GM18498 (cell line): ENCODE results near the gene CLOCK.

ENCODE experiments used
- ATAC-seq: cut with Tn5 transposase; IDR thresholded peaks from one replicate; pipeline ENCODE4 v1.9.1; 2021; ENCODE audit warnings: mild to moderate bottlenecking, moderate library complexity; ENCODE audit not compliant: unreplicated experiment

Gene CLOCK

DNA sequence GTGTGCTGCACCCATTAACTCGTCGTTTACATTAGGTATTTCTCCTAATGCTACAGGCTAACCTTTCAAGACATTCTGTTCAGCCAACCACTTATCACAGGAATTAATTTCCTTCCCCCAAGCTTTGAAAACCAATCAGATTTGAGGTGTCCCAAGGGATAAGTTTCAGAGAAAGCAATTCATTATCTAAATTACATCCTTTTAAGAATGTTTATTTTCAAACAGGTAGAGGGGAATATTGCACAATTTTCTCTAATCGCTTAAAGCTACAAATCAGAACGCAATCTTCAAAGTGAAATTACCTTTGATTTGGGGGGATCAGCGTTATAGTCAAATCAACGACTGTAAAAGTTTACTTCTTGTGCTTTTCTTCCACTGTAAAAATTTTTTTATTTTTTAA lies 1.6 kb downstream of the CLOCK start:
- ATAC-seq, result no peak

DNA sequence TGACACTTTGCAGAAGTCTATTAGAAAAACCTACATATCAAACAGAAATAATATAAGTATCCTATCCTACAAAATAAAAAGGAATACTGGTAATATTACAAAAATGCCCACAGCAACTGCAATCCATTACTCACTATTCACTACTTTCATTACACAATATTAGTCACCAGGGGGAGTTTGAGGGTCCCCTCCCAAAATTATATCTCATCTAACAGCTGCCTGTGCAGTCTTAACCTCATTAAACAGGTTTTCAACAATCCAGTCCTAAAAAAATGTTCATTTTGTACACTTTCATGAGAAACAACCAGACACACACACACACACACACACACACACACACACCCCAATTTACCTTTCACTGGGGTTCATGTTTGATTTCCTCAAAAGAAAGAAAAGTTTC lies 2.9 kb downstream of the CLOCK start:
- no peak for ATAC-seq

DNA sequence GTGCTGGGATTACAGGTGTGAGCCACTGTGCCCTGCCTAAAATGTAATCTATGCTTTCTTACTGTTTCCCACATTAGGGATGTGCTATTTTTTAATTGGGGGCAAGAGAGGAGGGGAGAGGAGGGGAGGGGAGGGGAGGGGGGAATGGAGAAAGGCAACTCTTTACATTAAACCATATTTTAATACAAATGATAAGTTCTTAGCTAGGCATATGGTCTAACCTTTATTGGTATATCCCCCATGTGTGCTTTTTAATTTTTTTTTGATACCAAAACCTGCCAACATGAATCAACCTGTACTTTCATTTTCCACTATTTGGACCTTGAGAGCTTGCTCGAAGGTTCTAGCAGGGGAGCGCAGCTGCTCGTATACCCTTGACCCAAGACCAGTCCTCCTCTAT lies 6.4 kb downstream of the CLOCK start:
- ATAC-seq, result no peak

DNA sequence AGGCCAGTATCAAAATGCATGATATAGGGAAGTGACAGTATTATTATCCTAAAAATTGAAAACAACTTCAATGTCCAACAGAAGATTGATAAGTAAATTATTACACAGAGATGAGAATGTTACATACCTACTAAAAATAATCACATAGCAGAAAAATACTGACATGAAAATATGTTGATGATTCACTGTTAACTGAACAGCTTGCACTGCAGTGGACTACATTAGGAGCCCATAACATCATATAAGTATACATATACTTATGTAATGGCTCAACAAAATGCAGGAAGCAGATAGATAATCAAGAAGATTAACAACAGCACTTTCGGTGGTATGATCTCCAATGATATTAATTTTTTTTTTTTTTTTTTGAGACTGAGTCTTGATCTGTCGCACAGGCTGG lies 7.1 kb downstream of the CLOCK start:
- no peak for ATAC-seq

DNA sequence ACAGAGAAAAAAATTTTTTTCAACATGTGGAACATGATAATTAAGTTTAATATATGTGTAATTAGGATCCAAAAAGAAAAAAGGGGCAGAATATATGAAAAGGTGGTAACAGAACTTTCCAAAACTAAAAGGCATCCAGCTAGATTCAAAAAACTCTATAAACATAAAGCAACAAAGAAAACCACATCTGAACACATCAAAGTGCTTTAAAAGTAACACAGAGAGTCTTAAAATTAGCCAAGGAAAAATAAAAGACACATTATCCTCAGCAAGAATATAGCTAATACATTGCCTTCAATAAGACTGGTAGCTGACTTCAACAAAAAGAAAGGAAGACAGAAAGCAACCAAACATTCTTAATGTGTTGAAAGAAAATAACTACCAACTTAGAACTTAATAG lies 8.2 kb downstream of the CLOCK start:
- no peak for ATAC-seq

DNA sequence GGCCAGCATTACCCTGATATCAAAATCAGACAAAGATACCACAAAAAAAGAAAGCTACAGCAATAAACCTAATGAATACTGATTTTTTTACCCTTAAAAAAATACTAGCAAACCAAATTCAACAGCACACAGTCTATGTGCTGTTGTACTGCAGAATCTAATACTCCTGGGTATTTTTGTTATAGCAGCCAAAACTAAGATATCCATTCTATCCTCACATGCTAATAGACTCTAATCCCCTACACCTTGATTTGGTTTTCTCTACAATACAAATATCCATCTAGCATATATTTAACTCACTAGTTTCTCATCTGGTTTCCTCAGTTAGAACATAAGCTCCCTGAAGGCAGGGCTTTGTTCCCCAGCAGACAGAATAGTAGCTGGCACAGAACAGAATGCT lies 12.4 kb downstream of the CLOCK start:
- ATAC-seq, result no peak

DNA sequence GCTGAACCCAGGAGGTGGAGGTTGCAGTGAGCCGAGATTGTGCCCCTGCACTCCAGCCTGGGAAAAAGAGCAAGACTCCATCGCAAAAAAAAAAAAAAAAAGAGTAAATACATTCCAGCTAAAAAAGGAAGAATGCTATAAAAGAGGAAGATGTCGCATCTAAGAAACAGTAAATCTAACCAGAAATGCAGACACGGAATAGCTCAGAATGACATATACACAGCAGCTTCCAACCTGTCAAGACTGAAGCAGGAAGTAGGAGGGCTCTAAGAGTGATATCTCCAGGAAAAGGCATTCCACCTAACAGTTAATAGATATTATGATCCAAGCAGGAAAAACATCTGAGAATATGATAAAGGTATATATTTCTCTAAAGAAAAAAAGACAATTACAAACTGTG lies 16.0 kb downstream of the CLOCK start:
- no peak for ATAC-seq

DNA sequence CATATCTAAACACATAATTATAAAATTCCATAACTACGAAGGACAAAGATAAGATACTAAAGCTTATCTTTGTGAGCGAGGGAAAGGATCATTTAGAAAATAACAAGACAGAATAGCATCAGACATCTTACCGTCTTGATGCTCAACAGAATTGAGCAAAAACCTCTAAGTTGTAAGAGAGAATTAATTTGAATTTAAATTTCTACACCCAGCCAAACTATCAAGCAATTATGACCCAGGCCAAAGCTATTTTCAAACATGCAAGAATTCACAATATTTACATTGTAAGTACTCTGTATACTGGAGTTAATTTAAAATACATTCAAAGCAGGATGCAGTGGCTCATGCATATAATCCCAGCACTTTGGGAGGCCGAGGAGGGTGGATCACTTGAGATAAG lies 16.5 kb downstream of the CLOCK start:
- no peak for ATAC-seq

DNA sequence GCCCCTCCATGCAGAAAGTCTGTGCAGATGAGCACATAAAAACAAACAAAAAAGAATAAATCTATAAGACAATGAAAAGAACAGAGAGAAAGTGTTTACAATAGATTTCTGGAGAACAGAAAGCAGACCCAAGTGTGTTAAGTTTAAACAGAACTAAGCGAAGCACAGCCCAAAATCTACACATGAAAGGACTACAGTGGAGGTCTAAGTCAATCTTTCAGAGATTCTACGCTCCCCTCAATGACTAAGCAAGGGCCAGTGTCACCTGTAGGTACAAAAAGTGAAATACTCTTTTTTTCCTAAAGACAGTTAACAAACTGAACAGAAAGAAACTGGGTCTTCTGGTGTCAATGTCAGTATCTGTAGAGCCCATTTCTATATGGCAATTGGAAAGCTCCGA lies 18.2 kb downstream of the CLOCK start:
- no peak for ATAC-seq

DNA sequence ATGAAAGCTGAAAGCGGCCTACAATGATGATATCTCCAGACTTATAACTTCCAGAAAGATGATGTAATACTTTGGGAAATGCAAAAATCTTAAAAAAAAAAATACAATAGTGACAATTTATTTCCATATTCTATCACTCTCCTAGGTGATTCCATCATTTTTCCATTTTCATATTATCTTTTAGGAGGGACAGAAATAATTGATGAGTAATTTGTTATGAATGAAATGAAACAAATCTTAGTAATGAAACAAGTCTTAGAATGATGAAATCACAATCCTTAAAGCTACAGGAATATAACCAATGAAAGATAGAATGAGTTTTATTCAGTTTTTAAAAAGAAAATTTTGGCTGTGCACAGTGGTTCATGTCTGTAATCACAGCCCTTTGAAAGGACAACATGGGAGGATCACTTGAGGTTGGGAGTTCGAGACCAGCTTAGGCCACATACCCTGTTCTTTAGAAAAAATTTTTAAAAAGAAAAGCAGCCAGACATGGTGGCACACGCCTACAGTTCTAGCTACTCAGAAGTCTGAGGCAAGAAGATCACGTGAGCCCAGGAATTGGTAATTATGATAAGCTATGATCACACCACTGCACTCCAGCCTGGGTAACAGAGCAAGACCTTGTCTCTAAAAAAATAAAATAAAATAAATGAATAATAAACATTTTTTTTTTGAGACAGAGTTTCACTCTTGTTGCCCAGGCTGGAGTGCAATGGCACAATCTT lies 21.7 kb downstream of the CLOCK start:
- ATAC-seq, result no peak

DNA sequence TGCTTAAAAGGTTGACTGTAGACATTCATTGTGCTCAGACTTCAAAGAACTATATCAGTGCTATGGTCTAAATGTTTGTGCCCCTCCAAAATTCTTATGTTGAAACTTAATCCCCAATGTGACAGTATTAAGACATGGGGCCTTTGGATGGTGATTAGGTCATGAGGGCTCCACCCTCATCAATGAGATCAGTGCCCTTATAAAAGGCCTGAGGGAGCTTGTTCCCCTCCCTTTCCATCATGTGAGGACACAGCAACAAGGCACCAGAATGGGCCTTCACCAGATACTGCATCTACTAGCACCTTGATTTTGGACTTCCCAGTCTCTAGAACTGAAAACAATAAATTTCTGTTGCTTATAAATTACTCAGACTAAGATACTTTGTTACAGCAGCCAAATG lies 28.3 kb downstream of the CLOCK start:
- no peak for ATAC-seq

DNA sequence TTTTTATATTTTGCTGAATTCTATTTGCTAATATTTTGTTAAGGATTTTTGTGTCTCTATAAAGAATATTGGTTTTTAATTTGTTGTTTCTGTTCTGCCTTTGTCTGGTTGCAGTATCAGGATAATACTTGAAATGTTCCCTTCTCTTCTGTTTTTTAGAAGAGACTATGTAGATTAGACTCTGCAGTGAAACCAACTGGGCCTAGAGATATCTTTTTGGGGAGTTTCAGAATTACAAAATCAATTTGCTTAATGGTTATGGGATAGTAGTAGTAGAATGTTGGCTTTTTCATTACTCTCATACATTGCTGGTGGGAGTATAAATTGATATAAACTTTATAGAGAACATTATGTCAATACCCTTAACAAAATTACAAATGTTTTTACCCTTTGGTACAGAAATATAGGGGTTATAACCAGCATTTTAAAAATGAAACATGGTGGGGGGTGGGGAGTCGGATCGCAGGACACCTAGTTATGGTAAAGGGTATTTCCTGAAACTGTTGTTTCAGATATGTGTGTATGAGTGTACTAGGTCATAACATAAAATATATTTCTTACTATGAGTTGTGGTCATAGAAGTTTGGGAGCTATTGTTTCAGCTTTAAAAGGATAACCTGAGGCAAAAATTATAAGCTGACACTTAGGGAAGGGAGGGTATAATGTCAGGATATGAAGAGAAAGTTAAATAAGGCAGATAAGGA lies 29.0 kb downstream of the CLOCK start:
- ATAC-seq, result peak; percentile 73

DNA sequence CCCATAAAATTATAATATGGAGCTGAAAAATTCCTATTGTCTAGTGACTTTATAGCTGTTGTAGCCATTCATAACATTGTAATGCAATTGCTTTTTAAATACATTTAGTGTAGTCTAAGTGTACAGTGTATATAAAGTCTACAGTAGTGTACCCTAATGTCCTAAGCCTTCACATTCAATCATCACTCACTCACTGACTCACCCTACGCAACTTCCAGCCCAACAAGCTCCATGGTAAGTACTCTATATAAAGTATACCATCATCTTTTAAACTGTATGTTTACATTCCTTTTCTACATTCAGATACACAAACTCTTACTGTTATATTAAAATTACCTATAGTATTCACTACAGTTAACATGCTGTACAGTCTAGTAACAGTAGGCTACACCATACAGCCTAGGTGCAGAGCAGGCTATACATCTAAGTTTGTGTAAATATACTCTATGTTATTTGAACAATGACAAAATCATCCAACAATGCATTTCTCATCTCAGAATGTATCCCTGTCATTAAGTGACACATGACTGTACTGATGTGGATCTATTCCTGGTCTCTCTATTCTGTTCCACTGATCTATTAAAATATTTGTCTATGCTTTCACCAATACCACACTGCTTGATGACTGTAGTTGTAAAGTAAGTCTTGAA lies 33.7 kb downstream of the CLOCK start:
- ATAC-seq, result no peak

DNA sequence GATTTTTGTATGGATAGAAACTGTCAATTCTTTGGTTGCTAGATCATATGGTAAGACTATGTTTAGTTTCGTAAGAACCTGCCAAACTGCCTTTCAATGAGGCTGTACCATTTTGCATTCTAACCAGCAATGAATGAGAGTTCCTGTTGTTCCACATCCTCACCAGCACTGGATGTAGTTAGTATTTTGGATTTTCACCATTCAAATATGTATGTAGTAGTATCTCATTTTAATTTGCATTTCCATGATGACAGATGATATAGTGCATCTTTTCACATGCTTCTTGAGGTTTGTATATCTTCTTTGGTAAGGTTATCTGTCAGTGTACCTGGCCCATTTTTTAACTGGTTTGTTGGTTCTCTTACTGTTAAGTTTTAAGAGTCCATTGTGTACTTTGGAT lies 34.6 kb downstream of the CLOCK start:
- no peak for ATAC-seq

DNA sequence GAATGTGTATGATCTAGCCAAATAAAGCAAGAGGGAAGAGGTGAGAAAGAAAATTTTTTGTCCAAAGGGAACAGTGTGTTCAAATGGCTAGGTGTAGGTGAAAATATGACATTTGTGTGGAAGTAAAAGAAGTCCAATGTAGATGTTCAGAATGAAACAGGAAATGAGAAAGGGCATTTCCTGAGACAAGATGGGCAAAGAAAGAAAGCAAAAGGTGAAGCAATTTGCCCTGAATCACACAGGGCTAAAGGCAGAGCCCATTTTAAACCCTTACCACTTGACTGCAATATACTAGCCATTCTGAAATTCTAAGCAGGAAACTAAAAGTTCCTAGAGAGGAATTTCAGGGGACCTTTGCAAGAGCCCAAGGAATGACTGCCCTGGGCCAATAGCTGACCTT lies 36.0 kb downstream of the CLOCK start:
- ATAC-seq, result peak; percentile 59

DNA sequence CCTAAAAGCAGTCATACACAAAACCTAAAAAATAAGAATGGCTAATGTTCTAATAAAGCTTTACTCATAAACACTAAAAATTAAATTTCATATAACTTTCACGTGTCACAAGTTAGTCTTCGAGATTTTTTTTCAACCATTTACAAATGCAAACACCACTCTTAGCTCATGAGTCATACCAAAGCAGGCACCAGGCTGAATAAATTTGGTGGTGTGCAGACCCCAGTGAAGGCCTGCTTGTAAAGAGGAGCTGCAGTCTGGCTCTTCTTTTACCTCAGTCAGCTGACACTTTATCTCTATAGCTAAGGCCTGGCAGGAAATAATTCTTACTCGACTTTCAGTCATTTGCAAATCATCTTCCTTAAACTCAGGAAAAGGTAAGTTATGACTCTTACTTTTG lies 37.4 kb downstream of the CLOCK start:
- no peak for ATAC-seq

DNA sequence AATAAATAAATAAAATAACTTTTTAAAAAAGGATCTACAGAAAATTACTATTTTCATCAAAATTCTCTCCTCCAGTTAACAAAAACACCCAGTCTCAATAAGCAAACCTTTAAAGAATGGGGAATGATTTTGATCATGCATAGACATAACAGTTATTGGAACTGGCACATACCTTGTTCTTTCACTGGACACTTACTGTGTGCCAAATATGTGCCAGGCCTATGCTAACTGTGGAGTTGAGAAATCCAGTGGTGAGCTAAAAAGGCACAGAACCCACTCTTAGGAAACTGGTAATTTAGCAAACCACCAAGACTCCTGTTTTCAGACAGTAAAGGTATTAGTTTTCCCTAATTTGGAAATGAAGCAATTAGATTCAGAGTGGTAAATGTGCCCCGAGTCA lies 39.1 kb downstream of the CLOCK start:
- ATAC-seq, result no peak

DNA sequence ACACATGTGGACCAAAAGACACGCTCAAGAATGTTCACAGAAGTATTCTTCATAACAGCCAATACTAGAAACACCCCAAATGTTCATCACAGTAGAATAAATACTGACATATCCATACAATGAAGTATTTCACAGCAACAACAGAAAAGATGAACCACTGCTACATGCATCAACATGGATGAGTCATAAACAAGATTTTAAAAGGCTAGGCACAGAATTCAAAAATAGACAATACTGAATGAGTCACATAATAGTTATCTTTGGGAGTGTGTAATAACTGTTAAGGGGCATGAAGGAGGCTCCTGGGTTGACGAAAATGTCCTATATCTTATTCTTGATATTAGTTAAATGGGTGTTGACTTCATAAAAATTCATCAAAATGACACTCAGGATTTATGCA lies 43.5 kb downstream of the CLOCK start:
- no peak for ATAC-seq

DNA sequence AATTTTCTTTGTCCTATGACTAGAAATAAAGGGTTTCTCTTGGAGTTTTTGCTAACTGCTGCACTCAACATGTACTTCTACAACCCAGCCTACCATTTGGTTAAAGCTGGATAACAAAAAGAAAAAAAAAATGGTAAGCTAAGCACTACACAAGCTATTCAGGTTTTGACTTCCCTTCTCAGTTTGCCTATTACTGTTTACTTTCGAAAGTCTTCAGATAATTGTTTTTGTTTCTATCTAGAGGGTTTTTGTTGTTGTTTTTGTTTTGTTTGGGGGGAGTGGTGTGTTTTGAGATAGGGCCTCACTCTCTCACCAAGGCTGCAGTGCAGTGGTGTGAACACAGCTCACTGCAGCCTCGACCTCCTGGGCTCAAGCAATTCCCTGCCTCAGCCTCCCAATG lies 46.6 kb downstream of the CLOCK start:
- ATAC-seq, result no peak

DNA sequence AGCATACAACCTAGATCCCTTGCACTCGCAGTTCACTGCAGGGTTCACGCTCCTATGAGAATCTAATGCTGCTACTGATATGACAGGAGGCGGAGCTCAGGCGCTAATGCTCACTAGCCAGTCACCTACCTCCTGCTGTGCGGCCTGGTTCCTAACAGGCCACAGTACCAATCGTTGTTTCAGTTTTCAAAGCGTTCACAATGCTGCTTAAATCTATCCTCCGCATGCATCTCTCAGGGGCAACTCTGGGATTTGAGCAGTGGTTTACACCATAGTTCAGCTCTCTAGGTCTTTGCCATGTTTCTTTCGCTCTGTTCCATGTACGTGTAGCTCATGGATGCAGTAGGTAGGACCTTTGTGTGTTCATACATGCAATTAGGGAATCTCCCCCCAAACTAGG lies 47.2 kb downstream of the CLOCK start:
- no peak for ATAC-seq

DNA sequence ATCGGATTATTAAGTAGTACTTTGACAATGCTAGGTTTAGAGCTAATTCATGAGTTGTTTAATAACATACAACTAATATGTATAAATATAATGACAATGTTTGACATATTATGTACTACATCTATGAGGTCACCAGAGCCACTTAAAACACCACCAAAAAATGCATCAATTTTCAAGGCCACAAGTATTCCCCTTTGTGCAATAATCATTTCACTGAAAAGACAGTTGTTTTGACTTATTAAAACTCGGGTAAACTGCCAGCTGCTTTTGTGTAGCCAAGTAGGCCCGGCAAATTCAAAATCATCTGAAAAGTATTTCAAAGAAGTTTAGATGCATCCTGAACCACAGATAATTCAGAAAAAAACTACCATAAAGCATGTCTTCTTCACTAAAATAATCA lies 48.7 kb downstream of the CLOCK start:
- no peak for ATAC-seq

DNA sequence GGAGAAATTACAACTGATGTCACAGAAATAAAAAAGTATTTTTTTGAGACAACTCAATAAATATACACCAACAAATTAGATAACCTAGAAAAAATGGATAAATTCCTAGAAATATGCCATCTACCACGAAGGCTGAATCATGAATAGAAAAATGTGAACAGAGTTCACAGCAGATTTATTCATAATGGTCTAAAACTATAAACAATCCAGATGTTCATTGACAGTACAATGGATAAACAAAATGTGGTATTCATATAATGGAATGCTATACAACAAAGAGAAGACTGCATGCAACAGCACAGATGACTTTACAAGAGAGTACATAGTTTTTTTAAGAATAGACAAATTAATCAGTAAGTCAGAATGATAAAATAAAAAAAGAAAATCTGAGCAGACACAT lies 55.2 kb downstream of the CLOCK start:
- no peak for ATAC-seq
